GM23338 (cell line): ENCODE data around the gene LDHA. TPM values are rescaled to one million over a fixed set of nuclear protein-coding genes. Genes with fewer than 3 reads are reported as not detected.

ENCODE experiments used
- ATAC-seq: fragments of 200-7000 bp; cut with Tn5 transposase; 3 replicates; pipeline ENCODE4 v1.9.1; 2020
- DNase-seq: peaks from one replicate; pipeline ENCODE4 v3.0.0-alpha.2; 2015; ENCODE audit warnings: low spot score
- H2AFZ ChIP-seq: fragments of 200-600 bp; sonication (generic); 2 replicates; pipeline ENCODE4 v1.8.0; 2016; ENCODE audit warnings: antibody characterized with exemption, mild to moderate bottlenecking, moderate library complexity
- H3F3A ChIP-seq: fragments of 200-600 bp; sonication (generic); replicated peaks from 2 replicates; pipeline ENCODE4 v1.8.0; 2017; ENCODE audit warnings: antibody characterized with exemption, mixed run types, low read depth
- H3K27ac ChIP-seq: fragments of 200-600 bp; sonication (generic); 2 replicates; pipeline ENCODE4 v1.6.1; 2016; ENCODE audit warnings: low read depth
- H3K27me3 ChIP-seq: fragments of 200-600 bp; sonication (generic); 2 replicates; pipeline ENCODE4 v1.8.0; 2016; ENCODE audit warnings: mild to moderate bottlenecking, mixed run types, moderate library complexity; ENCODE audit not compliant: insufficient read depth
- H3K36me3 ChIP-seq: fragments of 200-600 bp; sonication (generic); 2 replicates; pipeline ENCODE4 v1.8.0; 2016; ENCODE audit warnings: mild to moderate bottlenecking; ENCODE audit not compliant: insufficient read depth
- H3K4me1 ChIP-seq: fragments of 200-600 bp; sonication (generic); 2 replicates; pipeline ENCODE4 v1.8.0; 2016; ENCODE audit warnings: mild to moderate bottlenecking, moderate library complexity; ENCODE audit not compliant: insufficient read depth
- H3K4me2 ChIP-seq: fragments of 200-600 bp; sonication (generic); 2 replicates; pipeline ENCODE4 v1.7.1; 2017; ENCODE audit warnings: mixed run types
- H3K4me3 ChIP-seq: fragments of 200-600 bp; sonication (generic); 2 replicates; pipeline ENCODE4 v1.6.1; 2016; ENCODE audit warnings: mixed run types
- H3K79me2 ChIP-seq: fragments of 200-600 bp; sonication (generic); replicated peaks from 2 replicates; pipeline ENCODE4 v1.8.0; 2017; ENCODE audit warnings: mild to moderate bottlenecking; ENCODE audit not compliant: insufficient read depth
- H3K9me2 ChIP-seq: fragments of 200-600 bp; sonication (generic); 2 replicates; pipeline ENCODE4 v1.8.0; 2017; ENCODE audit not compliant: insufficient read depth
- H4K20me1 ChIP-seq: fragments of 200-600 bp; sonication (generic); replicated peaks from 2 replicates; pipeline ENCODE4 v1.8.0; 2017; ENCODE audit warnings: mild to moderate bottlenecking; ENCODE audit not compliant: insufficient read depth
- H3K27ac Mint-ChIP-seq: 2 replicates; pipeline ENCODE4 v1.8.0; 2020; ENCODE audit warnings: inconsistent platforms, mild to moderate bottlenecking, moderate library complexity, mixed read lengths
- H3K27me3 Mint-ChIP-seq: 3 replicates; pipeline ENCODE4 v1.8.0; 2022; ENCODE audit warnings: low read depth, mild to moderate bottlenecking, moderate library complexity, mixed read lengths, inconsistent platforms; ENCODE audit not compliant: insufficient read depth, poor library complexity
- H3K36me3 Mint-ChIP-seq: 3 replicates; pipeline ENCODE4 v1.8.0; 2021; ENCODE audit warnings: low read depth, mild to moderate bottlenecking, inconsistent platforms, moderate library complexity, mixed read lengths
- H3K4me1 Mint-ChIP-seq: 3 replicates; pipeline ENCODE4 v1.8.0; 2020; ENCODE audit warnings: mild to moderate bottlenecking, inconsistent platforms, mixed read lengths
- H3K4me3 Mint-ChIP-seq: 3 replicates; pipeline ENCODE4 v1.8.0; 2021; ENCODE audit warnings: moderate library complexity, mild to moderate bottlenecking, inconsistent platforms, mixed read lengths
- H3K9me3 Mint-ChIP-seq: 3 replicates; pipeline ENCODE4 v1.8.0; 2020; ENCODE audit warnings: moderate library complexity, mild to moderate bottlenecking, inconsistent platforms, mixed read lengths
- CREB1 ChIP-seq: fragments of 250-450 bp; sonication (Bioruptor Pico); IDR thresholded peaks from 2 replicates; pipeline ENCODE4 v1.5.0; 2020; ENCODE audit warnings: low read depth, mild to moderate bottlenecking, moderate library complexity
- EZH2 ChIP-seq: fragments of 200-600 bp; sonication (generic); IDR thresholded peaks from one replicate; pipeline ENCODE4 v1.8.0; 2017; ENCODE audit warnings: antibody characterized with exemption, mild to moderate bottlenecking, low read depth; ENCODE audit not compliant: unreplicated experiment
- EZH2phosphoT487 ChIP-seq: fragments of 200-600 bp; sonication (generic); IDR thresholded peaks from one replicate; pipeline ENCODE4 v1.8.1; 2018; ENCODE audit warnings: antibody characterized with exemption; ENCODE audit not compliant: unreplicated experiment
- JUNB ChIP-seq: IDR thresholded peaks from one replicate; pipeline ENCODE4 v1.6.1; 2016; ENCODE audit warnings: antibody characterized with exemption; ENCODE audit not compliant: unreplicated experiment
- NANOG ChIP-seq: IDR thresholded peaks from 2 replicates; pipeline ENCODE4 v1.6.1; 2016; ENCODE audit warnings: antibody characterized with exemption, borderline replicate concordance
- STAT1 ChIP-seq: IDR thresholded peaks from one replicate; pipeline ENCODE4 v1.6.1; 2016; ENCODE audit warnings: antibody characterized with exemption; ENCODE audit not compliant: unreplicated experiment
- ZNF114 ChIP-seq: fragments of 250-450 bp; sonication (Bioruptor Pico); IDR thresholded peaks from 2 replicates; pipeline ENCODE4 v1.5.0; 2020; ENCODE audit warnings: mild to moderate bottlenecking, moderate library complexity
- ZNF331 ChIP-seq: fragments of 250-450 bp; sonication (Bioruptor Pico); IDR thresholded peaks from 2 replicates; pipeline ENCODE4 v1.5.0; 2020; ENCODE audit warnings: low read depth, mild to moderate bottlenecking, moderate library complexity
- polyA plus RNA-seq: library from polyadenylated mRNA; unstranded; fragments of >200 nt; fragmentation: Nextera tagmentation; extraction: Ambion mirVana; gene quantifications from 2 replicates; pipeline ENCODE4 v1.2.1, GENCODE V29; 2016
- total RNA-seq: library from RNA; depleted of rRNA; stranded (reverse); fragments of >200 nt; shearing (Covaris generic); gene quantifications from 2 replicates; pipeline ENCODE4 v1.2.3, GENCODE V29; 2014
- TF ChIP-seq, protein P1 (sequence below): IDR thresholded peaks from one replicate; pipeline ENCODE4 v1.6.1; 2018; ENCODE audit warnings: antibody characterized with exemption; ENCODE audit not compliant: unreplicated experiment
- TF ChIP-seq, protein P2 (sequence below), 2 experiments: fragments of 200-600 bp in 1 of 2; sonication (generic) in 1 of 2; conservative IDR thresholded peaks; 2 replicates each; pipeline versions ENCODE4 v1.5.1 to v1.6.1; 2016 to 2017; ENCODE audit warnings: antibody characterized with exemption in 2 of 2, low read depth in 2 of 2, mild to moderate bottlenecking in 2 of 2, moderate library complexity in 1 of 2
- TF ChIP-seq, protein P3 (sequence below): IDR thresholded peaks from 2 replicates; pipeline ENCODE4 v1.6.1; 2016; ENCODE audit warnings: antibody characterized with exemption
- TF ChIP-seq, protein P4 (sequence below): fragments of 250-450 bp; sonication (Bioruptor Pico); IDR thresholded peaks from 2 replicates; pipeline ENCODE4 v1.5.0; 2020; ENCODE audit warnings: mild to moderate bottlenecking, moderate library complexity

LDHA gene
- total and polyA plus RNA-seq, 2 experiments from 2014 or later = 432 to 467 TPM

DNA sequence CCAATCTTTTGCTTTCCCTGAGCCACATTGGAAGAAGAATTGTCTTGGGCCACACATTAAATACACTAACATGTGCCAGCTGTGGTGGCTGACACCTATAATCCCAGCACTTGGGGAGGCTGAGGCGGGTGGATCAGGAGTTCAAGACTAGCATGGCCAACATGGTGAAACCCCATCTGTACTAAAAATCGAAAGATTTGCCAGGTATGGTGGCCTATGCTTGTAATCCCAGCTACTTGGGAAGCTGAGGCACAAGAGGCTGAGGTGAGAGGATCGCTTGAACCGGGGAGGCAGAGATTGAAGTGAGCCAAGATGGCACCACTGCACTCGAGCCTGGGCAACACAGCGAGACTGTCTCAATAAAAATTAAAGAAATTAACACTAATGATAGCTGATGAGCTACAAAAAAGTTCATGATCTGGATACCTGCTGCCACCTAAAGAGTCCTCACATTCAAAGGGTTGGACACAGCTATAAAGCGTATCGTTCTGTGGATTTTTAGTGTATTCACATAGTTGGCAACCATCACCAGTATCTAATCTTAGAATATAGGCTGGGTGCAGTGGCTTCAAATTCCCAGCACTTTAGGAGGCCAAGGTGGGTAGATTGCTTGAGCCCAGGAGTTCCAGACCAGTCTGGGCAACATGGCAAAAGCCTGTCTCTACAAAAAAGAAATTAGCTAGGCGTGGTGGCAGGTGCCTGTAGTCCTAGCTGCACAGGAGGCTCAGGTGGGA is 14.4 kb downstream of the LDHA start:
- Histone ChIP-seq H3K27me3 (peaks cover 21% of the 10 kb centered on the region), H3K4me2 (no peak overlapping the region), H3F3A (0 out of 2 replicates have a peak, but pooled peaks cover 3% of the 10 kb centered on the region), H3K4me3 (no peak overlapping the region), H4K20me1 (peaks cover 9% of the 10 kb centered on the region; the same call in 1 of the 2 replicates), H3K9me2 (no peaks in the 10 kb centered on the region), H3K79me2 (no peaks in the 10 kb centered on the region), H3K27ac (0 out of 2 replicates have a peak overlapping the region, but pooled peaks have one; percentile 59), H3K4me1 (no peaks in the 10 kb centered on the region), H3K36me3 (peaks cover 40% of the 10 kb centered on the region), H2AFZ (no peak overlapping the region)
- no peak overlapping the region for H3K27ac Mint-ChIP-seq
- no peak overlapping the region for H3K4me3 Mint-ChIP-seq
- H3K9me3 Mint-ChIP-seq = no peaks in the 10 kb centered on the region; the same call in 2 of the 3 replicates
- peaks cover 37% of the 10 kb centered on the region for H3K36me3 Mint-ChIP-seq
- peaks cover 7% of the 10 kb centered on the region; the same call in 2 of the 3 replicates for H3K4me1 Mint-ChIP-seq
- ATAC-seq (no peak), DNase-seq (no peak)
- H3K27me3 Mint-ChIP-seq = peaks cover 11% of the 10 kb centered on the region
- TF ChIP-seq JUNB = no peak
- TF ChIP-seq, protein P1, sequence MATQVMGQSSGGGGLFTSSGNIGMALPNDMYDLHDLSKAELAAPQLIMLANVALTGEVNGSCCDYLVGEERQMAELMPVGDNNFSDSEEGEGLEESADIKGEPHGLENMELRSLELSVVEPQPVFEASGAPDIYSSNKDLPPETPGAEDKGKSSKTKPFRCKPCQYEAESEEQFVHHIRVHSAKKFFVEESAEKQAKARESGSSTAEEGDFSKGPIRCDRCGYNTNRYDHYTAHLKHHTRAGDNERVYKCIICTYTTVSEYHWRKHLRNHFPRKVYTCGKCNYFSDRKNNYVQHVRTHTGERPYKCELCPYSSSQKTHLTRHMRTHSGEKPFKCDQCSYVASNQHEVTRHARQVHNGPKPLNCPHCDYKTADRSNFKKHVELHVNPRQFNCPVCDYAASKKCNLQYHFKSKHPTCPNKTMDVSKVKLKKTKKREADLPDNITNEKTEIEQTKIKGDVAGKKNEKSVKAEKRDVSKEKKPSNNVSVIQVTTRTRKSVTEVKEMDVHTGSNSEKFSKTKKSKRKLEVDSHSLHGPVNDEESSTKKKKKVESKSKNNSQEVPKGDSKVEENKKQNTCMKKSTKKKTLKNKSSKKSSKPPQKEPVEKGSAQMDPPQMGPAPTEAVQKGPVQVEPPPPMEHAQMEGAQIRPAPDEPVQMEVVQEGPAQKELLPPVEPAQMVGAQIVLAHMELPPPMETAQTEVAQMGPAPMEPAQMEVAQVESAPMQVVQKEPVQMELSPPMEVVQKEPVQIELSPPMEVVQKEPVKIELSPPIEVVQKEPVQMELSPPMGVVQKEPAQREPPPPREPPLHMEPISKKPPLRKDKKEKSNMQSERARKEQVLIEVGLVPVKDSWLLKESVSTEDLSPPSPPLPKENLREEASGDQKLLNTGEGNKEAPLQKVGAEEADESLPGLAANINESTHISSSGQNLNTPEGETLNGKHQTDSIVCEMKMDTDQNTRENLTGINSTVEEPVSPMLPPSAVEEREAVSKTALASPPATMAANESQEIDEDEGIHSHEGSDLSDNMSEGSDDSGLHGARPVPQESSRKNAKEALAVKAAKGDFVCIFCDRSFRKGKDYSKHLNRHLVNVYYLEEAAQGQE = no peak
- TF ChIP-seq EZH2phosphoT487 = no peak
- no peak for TF ChIP-seq CREB1
- TF ChIP-seq, protein P2, sequence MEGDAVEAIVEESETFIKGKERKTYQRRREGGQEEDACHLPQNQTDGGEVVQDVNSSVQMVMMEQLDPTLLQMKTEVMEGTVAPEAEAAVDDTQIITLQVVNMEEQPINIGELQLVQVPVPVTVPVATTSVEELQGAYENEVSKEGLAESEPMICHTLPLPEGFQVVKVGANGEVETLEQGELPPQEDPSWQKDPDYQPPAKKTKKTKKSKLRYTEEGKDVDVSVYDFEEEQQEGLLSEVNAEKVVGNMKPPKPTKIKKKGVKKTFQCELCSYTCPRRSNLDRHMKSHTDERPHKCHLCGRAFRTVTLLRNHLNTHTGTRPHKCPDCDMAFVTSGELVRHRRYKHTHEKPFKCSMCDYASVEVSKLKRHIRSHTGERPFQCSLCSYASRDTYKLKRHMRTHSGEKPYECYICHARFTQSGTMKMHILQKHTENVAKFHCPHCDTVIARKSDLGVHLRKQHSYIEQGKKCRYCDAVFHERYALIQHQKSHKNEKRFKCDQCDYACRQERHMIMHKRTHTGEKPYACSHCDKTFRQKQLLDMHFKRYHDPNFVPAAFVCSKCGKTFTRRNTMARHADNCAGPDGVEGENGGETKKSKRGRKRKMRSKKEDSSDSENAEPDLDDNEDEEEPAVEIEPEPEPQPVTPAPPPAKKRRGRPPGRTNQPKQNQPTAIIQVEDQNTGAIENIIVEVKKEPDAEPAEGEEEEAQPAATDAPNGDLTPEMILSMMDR (conservative IDR thresholded peaks at IDR 0.05; ENCODE audit: low read depth in 2 of 2) = no peak
- TF ChIP-seq STAT1 = no peak
- no peak for TF ChIP-seq ZNF114 (CRISPR knock-in tag)
- no peak for TF ChIP-seq NANOG
- TF ChIP-seq, protein P3, sequence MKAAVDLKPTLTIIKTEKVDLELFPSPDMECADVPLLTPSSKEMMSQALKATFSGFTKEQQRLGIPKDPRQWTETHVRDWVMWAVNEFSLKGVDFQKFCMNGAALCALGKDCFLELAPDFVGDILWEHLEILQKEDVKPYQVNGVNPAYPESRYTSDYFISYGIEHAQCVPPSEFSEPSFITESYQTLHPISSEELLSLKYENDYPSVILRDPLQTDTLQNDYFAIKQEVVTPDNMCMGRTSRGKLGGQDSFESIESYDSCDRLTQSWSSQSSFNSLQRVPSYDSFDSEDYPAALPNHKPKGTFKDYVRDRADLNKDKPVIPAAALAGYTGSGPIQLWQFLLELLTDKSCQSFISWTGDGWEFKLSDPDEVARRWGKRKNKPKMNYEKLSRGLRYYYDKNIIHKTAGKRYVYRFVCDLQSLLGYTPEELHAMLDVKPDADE = no peak
- TF ChIP-seq EZH2 = no peak
- TF ChIP-seq, protein P4, sequence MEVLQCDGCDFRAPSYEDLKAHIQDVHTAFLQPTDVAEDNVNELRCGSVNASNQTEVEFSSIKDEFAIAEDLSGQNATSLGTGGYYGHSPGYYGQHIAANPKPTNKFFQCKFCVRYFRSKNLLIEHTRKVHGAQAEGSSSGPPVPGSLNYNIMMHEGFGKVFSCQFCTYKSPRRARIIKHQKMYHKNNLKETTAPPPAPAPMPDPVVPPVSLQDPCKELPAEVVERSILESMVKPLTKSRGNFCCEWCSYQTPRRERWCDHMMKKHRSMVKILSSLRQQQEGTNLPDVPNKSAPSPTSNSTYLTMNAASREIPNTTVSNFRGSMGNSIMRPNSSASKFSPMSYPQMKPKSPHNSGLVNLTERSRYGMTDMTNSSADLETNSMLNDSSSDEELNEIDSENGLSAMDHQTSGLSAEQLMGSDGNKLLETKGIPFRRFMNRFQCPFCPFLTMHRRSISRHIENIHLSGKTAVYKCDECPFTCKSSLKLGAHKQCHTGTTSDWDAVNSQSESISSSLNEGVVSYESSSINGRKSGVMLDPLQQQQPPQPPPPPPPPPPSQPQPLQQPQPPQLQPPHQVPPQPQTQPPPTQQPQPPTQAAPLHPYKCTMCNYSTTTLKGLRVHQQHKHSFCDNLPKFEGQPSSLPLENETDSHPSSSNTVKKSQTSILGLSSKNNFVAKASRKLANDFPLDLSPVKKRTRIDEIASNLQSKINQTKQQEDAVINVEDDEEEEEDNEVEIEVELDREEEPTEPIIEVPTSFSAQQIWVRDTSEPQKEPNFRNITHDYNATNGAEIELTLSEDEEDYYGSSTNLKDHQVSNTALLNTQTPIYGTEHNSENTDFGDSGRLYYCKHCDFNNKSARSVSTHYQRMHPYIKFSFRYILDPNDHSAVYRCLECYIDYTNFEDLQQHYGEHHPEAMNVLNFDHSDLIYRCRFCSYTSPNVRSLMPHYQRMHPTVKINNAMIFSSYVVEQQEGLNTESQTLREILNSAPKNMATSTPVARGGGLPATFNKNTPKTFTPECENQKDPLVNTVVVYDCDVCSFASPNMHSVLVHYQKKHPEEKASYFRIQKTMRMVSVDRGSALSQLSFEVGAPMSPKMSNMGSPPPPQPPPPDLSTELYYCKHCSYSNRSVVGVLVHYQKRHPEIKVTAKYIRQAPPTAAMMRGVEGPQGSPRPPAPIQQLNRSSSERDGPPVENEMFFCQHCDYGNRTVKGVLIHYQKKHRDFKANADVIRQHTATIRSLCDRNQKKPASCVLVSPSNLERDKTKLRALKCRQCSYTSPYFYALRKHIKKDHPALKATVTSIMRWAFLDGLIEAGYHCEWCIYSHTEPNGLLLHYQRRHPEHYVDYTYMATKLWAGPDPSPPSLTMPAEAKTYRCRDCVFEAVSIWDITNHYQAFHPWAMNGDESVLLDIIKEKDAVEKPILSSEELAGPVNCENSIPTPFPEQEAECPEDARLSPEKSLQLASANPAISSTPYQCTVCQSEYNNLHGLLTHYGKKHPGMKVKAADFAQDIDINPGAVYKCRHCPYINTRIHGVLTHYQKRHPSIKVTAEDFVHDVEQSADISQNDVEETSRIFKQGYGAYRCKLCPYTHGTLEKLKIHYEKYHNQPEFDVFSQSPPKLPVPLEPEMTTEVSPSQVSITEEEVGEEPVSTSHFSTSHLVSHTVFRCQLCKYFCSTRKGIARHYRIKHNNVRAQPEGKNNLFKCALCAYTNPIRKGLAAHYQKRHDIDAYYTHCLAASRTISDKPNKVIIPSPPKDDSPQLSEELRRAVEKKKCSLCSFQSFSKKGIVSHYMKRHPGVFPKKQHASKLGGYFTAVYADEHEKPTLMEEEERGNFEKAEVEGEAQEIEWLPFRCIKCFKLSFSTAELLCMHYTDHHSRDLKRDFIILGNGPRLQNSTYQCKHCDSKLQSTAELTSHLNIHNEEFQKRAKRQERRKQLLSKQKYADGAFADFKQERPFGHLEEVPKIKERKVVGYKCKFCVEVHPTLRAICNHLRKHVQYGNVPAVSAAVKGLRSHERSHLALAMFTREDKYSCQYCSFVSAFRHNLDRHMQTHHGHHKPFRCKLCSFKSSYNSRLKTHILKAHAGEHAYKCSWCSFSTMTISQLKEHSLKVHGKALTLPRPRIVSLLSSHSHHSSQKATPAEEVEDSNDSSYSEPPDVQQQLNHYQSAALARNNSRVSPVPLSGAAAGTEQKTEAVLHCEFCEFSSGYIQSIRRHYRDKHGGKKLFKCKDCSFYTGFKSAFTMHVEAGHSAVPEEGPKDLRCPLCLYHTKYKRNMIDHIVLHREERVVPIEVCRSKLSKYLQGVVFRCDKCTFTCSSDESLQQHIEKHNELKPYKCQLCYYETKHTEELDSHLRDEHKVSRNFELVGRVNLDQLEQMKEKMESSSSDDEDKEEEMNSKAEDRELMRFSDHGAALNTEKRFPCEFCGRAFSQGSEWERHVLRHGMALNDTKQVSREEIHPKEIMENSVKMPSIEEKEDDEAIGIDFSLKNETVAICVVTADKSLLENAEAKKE (CRISPR knock-in tag) = no peak
- no peak for TF ChIP-seq ZNF331 (CRISPR knock-in tag)
